Head of caudate nucleus (tissue), 42 donors: ENCODE data around the gene GAK.

Experiments
- DNase-seq, 42 donors: peaks; one replicate each; pipeline versions ENCODE4 v3.0.0 to v3.0.0-alpha.2; 2020 to 2021; ENCODE audit warnings: mixed read lengths in 7 of 42
- intact Hi-C: fragments of 100-400 bp; cut with DNase I; formaldehyde crosslinking; loops from one replicate; pipeline ENCODE4 v1.15.0; 2022

The GAK gene

DNA sequence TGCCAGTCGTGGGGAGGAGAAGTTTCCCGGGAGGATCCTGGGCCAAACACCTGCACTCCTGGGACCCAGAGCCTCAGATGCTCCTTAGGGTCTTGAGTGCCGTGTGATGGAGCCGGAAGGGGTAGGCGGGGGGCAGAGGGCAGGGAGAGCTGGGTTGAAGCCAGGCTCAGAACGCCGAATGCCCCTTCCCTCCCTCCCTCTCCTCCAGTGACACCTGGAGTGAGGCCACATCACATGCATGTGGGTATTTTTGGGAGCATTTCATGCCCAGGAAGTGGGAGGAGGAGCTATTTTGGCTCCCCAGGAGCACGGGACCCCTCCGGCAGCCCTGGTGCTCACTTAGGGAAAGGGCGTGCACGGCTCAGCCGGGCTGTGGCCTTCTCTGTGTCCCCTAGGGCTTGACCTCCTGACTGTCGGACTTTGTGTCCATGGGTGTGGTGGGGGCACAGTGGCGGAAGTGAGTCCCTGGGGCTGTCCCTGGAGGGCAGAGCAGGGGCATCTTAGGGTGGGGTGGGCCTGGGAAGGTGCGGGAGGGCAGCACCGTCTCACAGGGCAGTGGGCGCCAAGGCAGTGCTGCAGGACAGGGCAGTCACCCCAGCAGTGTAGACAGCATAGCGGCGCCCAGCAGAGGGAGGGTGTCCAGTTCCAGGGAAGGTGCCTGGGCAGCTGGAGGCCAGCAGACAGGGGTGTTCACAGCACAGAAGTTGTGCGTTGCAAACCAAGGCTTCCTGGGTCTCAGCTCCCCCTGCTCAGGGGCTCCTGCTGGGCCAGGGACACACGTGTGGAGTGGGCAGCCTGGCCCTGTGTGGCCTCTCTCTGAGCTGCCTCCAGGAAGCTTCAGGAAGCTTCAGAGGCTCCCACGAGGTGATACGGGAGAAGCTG, 101.3 kb downstream of the GAK start:
- peak in 3 of 42 donors; percentile 4 to 11 (median 5) for DNase-seq
- intact Hi-C loops = no loop called here

DNA sequence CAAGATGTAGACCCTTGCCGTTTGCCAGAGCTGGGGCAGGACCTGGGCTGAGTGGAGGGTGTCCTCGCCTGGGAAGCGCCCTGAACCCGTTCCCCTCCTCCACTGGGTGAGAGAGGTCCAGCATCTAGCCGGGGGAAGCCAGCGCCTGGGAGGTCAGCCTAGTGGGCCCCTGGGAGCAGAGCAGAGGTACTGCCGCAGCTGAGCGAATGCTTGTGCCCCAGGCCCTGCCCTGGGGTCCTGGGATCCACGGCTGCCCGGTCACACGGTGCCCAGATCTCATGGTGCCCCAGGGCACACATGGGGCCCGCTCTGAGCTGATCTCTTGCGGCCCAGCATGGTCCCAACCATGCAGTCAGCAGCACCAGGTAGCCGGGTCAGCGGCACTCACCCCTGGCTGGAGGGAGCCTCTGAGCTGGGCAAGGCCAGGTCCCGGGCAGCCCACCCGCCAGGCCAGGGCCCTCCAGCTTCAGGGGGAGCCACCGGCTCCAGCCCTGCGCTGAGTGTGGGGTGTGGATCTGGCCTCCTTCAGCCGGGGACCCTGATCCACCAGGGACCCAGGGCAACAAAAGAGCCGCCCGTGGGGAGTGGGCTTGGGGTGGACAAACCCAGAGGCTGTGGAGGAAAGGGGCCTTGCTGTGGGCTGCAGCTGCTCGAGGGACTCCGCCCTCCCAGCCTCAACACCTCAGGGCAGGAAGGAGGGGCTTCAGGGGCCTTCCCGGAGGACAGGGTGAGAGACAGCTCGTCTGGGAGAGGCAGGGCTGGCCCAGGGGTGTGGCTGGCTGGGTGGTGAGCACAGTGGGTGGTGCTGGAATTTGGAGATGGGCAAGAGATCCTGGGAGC, 102.1 kb downstream of the GAK start:
- peak in 6 of 42 donors; percentile 5 to 20 (median 14) for DNase-seq
- intact Hi-C loops = no loop called here

DNA sequence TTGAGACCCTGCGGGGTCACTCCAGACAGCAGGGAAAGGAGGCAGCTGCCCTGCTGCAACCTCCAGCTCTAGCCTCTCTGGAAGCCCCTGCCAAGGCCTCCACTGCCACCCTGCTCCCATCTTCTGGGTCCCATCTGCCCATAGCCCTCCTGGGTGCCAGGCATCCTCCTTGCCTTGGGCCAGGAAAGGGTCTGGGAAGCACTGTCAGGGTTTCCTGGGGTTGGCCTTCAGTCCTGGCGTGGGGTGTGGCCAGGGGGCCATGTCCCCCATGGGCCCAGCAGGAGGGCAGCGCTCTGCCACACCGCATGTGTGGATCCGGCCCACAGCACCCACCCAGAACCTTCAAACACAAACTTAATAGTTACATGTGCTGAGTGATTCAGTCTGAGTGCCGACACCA, 102.8 kb downstream of the GAK start:
- intact Hi-C loops = no loop called here
- peak in 3 of 42 donors; percentile 14 to 19 (median 15) for DNase-seq

DNA sequence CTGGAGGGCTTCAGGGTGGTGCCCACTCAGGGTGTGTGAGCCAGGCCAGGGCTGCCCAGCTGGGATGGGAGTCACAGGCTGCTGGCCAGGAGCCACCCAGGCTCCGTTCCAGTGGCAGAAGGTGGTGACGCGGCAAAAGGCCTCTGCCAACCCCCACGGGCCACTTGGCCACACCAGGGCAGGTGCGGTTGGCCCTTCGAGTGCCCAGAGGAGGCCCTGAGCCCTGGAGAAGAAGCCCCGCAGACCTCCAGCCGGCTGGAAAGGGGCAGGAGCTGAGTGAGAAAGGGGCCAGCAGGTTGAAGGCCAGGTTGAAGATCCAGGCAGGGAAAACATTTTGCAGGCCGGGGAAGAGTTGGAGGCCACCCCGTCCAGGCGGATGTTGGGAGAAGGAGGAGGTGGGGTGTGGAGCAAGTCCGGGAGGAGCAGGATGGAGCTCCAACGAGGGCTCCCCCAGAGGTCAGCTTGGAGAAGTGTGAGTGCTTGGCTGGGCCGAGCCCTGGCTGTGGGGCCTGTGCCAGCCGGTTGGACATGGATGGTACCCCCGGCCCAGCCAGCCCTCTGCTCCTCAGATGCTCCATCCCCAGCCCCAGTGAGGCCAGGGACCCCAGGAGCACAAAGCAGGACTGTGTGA, 103.4 kb downstream of the GAK start:
- DNase-seq = peak in 5 of 42 donors; percentile 5 to 29 (median 16)
- intact Hi-C loops = no loop called here

DNA sequence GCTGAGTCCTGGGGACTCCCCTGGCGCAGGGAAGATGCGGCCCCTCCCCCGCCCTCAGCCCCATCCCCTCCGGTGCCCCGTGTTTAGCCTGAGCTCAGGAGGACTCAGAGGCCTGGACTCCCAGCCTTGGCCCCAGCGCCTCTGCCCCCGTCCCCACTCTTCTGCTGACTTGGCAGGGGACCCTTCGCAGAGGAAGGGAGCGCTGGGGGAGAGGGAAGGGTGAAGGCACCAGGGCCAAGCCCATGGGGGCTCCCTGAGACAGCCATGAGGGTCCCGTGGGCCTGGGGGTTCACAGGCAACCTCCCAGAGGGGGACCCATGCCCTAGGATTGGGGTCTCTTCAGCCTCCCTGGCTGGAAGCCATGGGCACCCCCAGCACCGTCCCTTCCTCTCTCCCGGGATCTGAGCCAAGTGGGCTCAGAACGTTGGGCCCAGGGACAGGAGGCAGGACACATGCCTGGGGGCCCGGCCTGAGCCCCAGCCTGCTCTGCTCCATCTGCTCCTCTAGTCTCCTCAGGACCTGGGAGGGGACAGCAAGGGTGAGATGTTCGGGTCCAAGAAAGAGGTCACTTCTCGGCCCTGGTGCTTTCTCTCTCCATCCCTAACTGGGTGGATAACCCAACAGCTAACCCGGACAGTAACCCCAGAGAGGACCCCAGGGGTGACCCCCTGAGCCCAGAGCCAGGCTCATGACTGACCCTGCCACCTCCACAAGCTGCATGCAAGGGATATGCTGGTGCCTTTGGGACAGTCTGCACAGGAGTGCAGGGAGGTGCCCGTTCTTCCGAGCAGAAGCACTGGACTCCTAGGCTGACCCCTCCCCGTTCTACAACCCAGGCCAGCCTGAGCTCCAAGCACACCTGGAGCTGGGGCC, 104.7 kb downstream of the GAK start:
- DNase-seq = peak in 6 of 42 donors; percentile 4 to 28 (median 12)

DNA sequence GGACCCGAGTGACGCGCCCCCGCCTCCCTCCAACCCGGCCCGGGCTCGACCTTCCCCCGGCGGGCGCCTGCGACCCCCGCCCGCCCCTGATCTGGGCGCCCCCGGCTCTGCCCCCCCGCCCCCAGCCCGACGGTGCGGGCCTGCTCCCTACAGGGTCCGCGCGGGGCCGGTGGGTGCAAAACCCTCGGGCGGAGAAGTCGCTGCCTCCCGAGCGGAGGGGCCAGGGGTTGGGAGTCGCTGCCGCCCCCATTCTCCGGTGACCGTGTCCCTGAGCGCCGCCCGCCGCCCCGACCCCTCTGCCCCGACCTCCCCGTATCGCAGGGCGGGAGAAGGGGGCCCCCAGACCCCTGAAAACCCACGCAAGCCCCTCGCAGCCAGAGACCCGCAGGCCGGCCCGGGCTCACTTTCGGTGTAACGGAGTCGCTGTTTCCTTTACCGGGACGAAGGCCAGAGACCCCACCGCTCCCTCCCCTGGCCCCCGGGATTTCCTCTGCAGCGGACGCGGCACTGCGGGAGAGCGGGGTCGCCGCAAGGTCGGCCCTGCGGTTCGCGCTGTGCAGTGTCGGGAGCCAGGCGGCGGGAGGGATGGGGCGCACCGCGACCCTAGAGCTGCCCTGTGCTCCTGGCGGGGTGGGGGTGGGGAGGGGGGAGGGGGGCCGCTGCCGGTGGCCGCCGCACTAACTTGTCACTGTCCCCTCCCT, 105.5 kb downstream of the GAK start:
- DNase-seq = peak in 7 of 42 donors; percentile 6 to 28 (median 13)

More for the DNA sequence above, 104.7 kb downstream of the GAK start:
- intact Hi-C loops = no loop called here

DNA sequence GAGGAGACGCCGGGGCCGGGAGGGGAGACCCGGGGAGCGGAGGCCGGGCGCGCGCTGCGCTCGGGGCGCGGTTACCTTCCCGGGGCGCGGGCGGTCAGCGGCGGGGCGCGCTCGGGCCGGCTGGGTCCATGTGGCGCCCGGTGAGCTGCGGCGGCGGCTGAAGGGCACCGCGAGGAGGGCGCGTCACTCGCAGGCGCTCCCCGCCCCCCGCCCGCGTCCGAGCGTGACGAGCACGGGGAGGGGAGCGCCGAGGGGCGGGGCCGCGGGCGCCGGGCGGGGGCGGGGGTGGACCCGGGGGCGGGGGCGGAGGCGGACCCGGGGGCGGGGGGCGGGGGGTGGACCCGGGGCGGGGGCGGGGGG, 106.2 kb downstream of the GAK start, which contains the start of gene CPLX1:
TSS of gene CPLX1 (minus strand) at position 159 of the 360 bp plus-strand sequence. CDS start 1,607 bp downstream, outside the sequence.
- intact Hi-C loops = no loop called here

More for the DNA sequence above, 105.5 kb downstream of the GAK start:
- intact Hi-C loops = no loop called here

DNA sequence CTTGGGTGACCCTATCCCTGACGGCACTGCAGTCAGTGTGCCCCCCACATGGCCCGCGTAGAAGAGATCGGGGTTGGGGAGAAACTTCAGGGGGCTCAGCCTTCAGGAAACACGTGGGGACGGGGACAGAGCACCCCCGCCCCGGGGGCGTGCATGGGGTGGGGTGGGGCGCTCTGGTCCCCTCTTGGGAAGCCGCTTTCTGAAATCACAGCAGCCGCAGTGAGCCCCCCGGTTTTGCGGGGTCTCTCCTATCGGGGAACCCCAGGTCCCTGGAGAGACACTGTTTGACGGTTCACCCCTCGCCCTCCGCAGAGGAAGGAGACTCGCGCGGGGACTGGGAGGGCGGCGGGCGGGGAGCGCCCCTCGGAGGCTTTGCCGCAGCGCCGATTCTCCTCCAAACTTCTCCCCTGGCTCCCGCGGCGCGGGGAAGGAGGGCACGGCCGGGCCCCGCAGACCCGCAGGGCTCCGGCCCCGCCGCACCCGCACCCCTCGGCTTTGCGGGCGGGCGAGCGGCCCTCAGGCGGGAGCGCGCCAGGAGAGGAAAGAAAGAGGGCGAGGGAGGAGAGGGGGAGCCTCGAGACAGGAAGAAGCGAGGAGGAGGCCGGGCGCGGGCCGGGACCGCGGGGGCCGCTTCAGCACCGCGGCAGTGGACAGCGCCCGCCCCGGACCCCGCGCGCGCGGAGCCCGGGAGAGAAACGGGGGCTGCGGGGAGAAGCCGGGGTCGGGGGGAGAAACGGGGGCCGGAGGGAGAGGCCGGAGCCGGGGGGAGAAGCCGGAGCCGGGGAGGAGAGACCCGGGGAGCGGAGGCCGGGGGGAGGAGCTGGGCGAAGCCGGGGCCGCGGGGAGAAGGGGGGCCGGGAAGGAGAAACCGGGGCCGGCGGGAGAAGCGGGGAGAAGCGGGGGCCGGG, 106.8 kb downstream of the GAK start:
- intact Hi-C loops = no loop called here
- peak in 7 of 42 donors; percentile 13 to 60 (median 26) for DNase-seq

More for the DNA sequence above, 106.2 kb downstream of the GAK start, which contains the start of gene CPLX1:
- DNase-seq = peak in 7 of 42 donors; percentile 7 to 62 (median 15)

DNA sequence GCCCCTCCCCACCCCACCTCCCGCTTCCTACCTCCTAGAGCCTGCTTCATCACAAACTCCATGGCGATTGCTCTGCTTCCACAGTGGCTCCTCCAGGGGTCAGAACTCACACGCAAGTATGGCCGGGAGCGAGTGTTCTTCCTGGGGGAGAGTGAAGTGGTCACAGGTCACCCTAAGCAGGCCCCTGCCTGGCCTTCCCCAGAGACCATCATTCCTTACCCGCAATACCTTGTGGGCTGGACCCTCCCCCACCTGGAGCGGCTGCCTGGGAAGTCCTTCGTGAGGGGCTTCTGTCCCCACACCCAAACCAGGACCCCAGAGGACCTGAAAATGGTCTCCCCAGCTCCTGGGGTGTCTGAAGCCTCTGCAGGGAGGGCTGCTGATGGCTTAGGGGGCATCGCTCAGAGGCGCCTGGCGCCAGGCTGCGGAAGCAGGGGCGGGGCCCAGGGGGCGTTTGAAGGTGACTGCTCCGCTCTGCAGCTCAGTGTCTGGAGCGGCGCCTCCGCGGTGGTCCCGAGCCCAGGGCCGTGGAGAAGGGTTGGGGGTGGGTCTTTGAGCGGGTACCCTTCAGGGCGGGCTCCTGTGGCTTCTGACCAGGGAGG, 107.6 kb downstream of the GAK start:
- DNase-seq = peak in 7 of 42 donors; percentile 5 to 27 (median 14)
- intact Hi-C loops = no loop called here

DNA sequence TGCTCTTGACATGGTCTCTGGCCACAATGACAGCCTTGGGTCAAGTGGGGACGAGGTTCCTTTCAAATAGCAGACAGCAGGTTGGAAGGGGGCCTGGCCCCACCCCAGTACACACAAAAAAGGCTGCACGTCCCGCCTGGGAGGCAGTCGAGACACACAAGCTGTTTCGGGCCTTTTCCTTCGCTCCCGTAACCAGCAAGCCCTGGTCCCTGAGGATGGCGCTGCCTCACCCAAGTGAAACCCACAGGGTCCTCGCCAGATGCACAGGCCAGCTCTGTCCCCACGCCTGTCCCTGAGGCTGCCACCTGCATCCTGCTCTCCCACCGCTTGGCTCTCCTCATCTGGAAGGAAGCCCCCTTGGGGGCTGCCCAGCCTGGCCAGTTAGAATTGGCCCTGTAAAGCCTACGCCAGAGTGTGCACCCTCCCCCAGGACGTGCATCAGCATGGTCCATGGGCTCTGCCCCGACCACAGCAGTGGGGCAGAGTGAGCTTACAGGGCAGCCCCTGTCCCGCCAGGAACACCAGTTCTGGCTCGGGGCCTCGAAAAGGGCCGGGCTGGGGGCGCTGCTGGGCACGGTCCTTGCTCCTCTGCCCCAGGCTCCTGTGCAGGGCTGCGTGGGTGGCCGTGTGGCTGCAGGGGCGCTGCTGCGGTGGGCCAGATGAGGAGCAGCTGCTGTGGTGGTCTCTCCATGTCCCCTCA, 108.2 kb downstream of the GAK start:
- intact Hi-C loops = no loop called here
- DNase-seq = peak in 5 of 42 donors; percentile 8 to 28 (median 14)

DNA sequence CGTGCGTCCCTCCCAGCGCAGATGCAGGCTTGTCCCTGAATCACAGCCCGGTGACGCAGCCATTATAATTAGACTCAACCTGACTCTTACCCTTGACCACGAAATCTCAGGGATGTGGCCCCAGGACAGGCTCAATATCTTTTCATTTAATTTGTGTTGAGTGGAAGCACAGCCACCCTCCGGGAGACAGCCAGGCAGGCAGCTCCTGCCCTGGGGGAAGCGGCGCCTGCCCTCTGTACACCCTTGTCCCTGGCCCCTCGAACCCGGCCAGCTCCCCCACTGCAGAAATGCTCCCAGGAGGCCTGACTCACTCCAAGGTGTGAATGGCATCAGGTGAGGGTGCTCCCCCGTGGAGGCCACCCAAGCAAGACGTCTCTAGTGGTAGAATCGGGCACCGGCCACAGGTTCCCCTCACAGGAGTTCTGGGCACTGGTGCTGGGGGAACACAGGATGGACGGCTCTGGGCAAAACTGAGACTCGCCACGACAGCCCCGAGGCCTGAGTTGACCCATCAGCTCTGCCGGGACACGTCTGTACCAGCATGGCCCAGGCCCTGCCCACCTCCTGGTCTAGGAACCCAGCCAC, 108.8 kb downstream of the GAK start:
- peak in 4 of 42 donors; percentile 8 to 26 (median 11) for DNase-seq
- intact Hi-C loops = no loop called here

DNA sequence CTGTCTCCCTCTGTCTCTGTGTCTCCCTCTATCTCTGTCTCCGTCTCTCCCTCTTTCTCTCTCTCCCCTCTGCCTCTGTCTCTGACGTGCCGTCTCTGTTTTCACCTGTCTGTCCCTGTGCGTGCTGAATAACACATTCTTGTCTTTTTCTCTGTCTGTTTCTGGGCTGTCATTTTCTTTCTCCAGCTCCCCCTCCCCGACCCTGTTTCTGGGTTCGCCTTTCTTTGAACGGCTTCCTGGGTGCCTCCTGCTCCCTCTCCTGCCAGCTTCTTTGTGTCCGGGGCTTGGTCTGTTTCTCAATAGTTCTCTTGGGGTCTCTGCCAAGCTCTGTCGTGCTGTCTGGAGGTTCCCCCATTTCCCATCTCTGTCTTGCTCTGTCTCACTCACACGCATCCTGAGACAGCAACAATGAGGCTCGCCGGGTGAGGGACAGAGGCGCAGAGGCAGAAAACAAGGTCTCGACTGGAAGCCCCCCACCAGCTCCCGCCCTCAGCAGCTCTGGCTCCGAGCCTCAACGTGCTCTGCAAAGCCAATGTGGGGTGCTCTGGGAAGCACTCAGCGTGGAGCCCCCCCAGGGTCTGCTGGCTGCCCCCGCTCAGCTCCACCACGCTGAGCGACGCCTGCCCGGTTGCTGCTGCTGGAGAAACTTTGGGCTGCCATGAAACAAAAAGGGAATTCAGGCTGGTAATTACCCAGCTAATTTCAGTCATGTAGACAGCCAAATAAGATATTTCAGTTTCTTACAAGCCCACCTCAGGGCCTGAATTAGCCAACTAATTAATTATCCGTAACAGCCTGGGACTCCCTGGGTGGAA, 109.5 kb downstream of the GAK start:
- intact Hi-C loops = no loop called here
- peak in 3 of 42 donors; percentile 7 to 12 (median 8) for DNase-seq

DNA sequence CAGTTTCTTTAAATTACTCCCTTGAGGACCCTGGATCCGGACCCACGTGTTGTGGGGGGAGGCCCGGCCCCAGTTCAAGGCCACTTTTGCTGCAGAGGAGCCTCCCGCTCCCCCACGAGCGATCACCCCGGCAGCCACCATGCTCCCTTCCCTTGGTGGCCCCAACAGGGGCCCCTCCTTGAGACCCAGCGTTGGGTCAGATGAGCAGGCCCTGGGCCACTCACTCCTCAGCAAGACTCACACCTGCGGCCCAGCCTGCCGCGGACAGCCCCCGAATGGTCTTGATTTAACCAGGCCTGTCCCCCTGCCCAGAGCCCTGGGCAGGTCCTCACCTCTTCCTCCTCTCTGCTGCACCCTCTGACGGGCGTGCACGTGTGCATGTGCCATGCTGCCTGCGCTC, 110.5 kb downstream of the GAK start:
- intact Hi-C loops = no loop called here
- DNase-seq = peak in 5 of 42 donors; percentile 3 to 10 (median 10)

DNA sequence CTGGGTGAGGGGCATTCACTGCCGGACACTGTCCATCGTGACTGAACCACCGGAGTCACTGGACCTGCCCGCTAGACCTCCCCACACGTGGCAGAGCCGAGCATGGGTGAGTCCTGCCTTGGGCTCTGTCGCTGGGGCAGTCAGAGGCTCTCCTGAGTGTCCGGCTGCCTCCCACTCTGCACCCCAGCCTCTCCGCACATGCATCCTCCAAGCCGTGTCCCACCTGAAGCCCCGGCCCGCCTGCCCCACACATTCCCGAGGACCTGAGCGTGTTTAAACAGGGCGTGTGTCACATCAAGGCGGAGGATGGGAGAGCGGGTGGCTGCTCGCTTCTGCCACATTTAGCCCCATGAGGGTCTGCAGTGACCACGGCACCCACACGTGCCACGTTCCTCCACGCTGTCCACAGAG, 110.9 kb downstream of the GAK start:
- intact Hi-C loops = no loop called here
- peak in 4 of 42 donors; percentile 3 to 7 (median 6) for DNase-seq
